Stimulated activated CD4-positive, alpha-beta T cell treated with anti-CD3 and anti-CD28 coated beads, Interleukin-2, amount 100 ng/mL, for 24 hours (primary cell): Measurements from ENCODE around the gene LEF1.
"Not testable (repeated sequence)": the region's sequence is repeated elsewhere in the genome, so short reads cannot be mapped to it uniquely, and the experiment has no call there.

Experiments used
- DNase-seq, 2 donors: peaks; one replicate each; pipeline ENCODE4 v3.0.0-alpha.2; 2020

The LEF1 gene

GRCh38 chr4:108054025-108054638, 114.6 kb downstream of the LEF1 start:
- no peak for DNase-seq

DNA sequence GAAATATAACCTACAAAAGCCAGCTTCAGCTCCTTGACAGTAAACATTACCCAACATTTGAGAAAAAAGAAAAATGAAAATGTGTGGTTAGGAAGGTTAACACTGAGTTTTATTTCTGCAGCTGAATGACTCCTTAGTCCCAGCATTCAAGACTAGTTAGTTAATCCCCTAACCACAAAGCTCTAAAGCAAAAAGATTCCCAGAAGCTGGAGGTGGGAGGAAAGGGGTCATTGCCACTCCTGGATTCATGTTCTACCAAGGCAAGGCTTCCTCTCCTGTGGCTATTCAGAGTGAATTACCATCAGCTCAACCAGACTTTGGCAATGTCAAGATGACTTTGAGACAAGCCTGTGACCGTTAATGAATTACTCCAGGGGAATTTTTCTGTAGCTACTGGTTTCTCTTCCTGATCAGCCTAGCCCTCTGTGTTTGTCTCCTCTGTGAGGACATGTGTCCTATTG, 115.5 kb downstream of the LEF1 start:
- DNase-seq, result no peak

DNA sequence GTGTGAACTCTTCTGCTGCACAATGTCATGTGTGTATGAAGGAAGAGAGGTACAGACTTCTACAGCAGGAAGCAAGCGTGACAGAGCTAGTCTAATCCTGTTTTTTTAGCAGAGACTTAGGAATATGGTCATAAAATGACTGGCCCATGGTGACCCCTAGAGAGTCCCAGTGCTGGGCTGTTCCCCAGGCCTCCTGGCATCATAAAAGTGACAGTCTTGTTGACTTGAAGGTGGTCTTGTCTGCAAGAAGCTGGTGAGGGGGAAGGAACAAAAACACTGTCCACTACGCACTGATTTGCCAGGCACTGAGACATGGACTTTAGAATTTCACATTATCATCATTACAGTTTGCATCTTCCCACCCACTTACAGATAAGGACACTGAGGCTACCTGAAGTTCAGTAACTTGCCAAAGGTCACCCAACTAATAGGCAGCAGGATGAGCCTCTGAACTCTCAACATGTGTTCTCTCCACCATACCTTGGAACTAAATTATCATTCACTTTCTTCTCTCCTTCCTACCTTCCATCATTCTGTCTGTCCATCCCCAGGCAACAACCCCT, 116.1 kb downstream of the LEF1 start:
- DNase-seq, result no peak

DNA sequence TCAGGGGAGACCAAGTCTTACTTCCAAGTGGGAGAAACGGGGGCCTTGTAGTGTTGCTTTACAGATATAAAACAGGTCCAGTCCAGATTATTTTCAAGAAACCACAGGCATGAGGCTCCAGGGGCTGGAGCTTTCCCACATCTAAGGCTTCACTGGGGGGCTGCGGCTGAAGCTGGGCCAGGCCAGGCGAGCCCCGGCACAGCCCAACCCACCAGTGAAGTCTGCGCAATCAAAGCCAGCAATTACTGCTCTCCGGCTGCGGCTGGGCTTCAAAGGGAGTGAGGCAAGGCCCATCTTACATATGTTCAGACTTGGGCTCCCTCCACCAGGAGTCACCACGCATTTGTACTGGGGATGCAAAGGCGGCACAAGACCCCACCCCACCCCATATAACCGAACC, 117.4 kb downstream of the LEF1 start:
- no peak for DNase-seq

- not testable (repeated sequence) for DNase-seq
Observed at GRCh38 chr4:108050166-108051111, 118.3 kb downstream of the LEF1 start.

- no peak for DNase-seq
Observed at GRCh38 chr4:108049406-108049805, 119.3 kb downstream of the LEF1 start.

DNA sequence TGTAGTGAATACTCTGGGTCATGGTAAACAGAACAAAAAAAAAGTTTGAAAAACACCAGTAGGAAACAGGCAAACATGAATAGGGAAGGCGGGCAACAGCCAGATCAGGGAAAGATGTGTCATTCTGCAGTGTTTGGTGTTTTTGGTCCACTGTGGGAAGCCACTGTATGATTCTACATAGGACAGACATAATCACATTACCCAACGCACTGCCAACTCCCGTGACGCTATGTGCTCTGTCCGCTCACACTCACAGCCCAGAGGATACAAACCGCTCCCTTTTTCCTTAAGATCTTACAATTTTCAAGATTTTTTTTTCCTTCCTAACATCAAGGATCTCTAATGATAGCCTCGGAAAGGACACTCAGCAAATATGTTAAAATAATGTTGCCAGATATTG, 119.7 kb downstream of the LEF1 start:
- DNase-seq, result no peak

DNA sequence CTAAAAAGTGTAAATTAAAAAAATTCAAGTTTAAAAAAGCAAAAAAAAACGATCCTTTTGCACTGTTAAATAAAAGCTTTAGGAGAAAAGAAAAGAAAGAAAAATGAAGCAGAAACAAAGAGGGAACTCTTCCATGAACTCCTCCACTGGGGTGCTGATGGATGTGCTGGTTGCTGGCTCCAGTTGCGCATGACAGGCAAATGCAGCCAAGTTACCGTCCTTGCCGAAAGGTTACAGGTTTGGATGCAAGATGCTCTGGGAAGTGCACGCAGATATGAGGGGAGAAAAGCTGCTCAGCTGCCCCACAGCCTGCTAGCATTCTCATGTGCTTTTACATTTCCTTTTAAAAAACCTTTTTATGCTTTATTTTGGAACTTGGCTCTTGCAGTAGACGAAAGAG, 120.6 kb downstream of the LEF1 start:
- no peak for DNase-seq

DNA sequence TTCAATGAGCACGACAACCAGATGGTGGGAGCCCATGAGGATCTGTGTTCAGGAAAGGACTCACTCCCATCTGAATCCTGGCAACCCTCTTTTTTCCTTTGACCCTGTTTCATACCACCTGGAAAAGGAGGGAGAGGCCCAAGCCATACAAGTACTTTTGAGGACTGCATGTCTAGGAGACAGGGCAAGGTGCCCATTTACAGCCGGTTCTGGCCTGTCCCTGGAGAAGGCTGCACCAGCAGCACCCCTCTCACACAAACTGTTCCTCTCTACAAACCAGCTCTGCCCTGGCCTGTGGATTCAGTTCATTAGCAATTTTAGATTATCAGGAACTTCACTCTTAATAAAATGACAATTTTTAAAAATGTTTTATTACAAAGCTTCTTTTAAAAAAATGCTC, 121.5 kb downstream of the LEF1 start:
- no peak for DNase-seq

DNA sequence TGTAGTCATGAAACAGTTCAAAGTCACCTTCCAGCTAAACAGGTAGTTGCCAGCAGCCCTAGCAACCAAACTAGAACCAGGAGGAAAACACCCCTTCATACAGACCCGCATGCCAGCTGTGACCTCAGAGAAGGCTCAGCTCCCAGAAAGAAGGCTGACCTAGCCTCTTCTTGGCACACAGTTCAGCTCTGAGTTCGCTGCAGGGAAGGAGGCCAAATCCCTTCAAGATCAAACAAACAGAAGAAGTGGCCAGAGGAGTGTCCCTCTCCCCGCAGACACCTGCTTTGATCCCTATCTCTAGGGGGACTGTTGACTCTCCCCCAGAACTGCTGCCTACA, 123.1 kb downstream of the LEF1 start:
- no peak for DNase-seq

DNA sequence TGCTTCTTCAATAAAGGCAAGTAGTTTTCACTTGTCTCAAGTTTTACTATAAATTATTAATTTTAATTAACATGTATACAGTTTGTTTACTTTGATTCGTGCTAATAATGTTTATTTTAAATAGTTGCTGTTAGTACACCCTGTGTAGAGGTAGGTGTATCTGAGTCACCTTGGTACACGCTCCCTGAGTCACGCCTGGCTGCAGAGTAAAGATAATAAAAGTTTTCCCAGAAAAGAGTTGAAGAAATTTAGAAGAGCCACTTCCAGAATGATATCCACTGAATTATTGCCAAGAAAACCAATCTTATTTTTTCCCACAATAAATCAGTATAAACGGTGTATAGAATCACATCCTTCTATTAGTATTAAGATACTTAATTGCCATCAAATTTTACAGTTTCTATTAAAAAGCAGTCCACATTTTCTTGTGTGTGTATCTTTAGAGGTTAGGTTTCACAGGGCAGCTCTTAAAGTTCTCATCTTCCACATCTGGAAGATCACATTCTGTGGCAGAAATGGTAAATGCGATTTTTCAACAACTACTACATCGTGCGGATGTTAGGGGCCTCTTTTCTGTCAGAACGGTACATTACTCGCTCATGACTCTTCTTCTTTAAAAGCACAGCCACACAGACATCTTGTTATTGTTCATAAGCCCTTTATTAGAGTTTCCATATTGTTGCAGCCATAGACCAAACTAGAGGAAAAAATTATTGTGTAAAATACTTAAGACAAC, 123.6 kb downstream of the LEF1 start:
- DNase-seq, result no peak

DNA sequence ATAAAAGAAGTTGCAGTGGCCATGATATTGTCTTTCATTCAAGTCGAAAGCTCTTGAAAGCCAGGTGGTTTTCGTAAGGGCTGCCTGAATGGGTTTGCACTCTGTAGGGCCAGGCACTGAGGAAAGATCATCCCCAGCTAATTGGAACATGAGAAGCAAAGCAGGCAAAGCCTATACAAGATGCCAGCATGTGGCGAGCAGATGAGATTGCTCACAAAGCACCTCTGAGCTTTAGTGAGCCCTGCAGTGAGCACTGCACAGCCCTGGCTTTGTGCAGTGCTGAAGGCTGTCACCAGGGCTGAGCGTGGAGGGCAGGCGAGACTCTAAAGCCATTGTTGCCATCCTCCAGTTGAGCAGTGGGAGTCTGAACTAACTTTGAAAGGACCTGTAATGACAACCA, 125.2 kb downstream of the LEF1 start:
- DNase-seq, result no peak

GRCh38 chr4:108042927-108043326, 125.8 kb downstream of the LEF1 start:
- no peak for DNase-seq

DNA sequence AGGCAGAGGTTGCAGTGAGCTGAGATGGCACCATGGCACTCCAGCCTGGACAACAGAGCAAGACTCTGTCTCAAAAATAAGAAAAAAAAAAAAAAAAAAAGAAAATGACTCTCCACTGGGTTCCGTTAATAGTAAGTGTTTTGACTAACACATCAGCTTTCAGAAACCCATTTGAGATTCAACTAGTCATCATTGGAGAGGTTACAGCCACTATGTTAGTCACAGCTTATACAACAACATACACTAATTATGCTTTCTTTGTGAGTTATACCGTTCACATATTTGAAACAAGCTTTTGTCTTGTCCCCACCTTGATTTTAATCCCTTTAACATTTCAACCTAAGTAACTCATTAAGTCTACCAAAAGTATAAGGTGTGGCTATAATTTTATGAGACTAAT, 130.8 kb downstream of the LEF1 start:
- DNase-seq, result no peak

DNA sequence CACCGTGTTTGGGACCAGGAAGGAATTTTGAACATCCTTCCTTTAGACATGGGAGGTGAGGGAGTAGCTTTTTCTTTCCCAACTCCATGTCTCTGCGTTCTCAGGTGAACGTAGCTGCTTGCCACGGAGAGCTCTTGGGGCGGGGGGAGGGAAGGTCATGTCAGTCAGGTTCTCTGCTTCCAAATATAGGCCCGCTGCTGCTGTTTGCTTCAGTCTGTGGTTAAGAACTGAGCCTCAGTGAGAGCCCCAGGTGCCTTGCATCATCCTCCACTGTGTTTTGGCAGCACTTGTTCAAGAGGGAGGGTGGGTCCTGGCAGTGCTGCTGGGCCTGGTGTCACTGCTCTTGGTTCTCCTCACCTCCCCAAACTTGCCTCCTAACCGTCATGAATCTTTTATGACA, 132.5 kb downstream of the LEF1 start:
- DNase-seq, result peak; percentile 61 to 64

- no peak for DNase-seq
Observed at GRCh38 chr4:108035691-108036090, 133.0 kb downstream of the LEF1 start.

DNA sequence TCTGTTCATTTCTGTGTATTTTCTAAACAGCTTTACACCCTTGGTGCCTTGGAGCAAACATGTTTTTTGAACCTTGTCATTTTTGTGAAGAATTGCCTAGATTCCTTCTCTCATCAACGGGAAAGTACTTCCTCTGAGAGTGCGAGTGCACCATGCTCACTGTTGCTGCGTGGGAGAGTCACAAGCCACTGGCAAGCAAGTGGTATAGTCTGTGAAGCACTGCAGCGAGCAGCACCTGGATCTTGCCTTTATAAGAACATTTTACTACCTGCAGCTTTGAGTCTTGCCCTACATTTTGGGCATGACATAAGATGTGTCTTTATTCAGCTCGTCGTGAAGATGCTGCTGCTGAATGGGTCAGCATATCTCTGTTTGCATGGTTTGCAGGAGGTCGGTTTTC, 134.2 kb downstream of the LEF1 start:
- DNase-seq, result no peak

DNA sequence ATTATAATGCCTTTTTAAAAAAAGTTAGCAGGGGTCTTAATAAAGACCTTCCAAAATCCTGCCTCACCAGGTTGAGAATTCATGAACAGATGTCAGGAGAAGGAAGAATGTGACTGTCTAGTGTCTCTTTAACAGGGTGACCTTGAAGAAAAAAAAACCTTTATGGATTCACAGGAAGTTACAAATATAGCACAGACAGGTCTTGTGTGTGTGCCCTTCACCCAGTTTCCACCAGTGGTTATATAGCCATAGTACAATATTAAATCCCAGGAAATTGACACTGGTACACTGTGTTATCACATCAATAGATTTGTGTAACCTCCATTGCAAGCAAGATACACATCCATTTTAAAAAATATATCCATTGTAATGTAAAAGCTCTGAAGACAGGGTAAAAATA, 135.4 kb downstream of the LEF1 start:
- no peak for DNase-seq

DNA sequence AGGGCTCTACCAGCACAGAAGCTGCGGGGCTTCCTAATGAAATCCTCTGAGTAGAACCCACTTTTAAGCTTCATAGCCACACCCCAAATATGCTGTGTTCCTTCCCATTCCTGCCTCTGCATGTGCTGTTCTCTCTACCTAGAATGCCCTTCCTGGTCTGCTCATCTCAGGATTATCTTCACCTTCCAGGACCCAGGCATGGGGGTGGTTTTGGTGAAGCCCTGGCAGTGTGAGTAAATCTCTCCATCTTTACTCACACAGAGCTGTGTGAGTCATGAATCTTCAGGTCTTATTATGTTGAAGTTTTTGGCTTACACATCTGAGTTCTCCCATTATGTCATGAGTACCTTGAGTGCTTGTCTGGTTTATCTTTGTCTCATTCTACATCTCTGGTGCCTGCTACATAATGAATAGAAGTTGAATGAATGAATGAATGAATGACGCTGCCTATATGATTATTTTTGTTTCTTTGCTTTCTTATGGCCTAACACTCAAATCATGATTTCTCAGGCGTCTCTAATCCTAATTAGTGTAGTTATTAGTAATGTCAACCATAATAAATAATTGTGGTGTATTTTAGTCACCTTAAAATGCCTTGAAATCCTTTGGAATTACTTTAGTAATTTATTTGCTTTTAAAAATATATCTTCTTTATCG, 137.2 kb downstream of the LEF1 start:
- DNase-seq, result peak; percentile 54 to 64

DNA sequence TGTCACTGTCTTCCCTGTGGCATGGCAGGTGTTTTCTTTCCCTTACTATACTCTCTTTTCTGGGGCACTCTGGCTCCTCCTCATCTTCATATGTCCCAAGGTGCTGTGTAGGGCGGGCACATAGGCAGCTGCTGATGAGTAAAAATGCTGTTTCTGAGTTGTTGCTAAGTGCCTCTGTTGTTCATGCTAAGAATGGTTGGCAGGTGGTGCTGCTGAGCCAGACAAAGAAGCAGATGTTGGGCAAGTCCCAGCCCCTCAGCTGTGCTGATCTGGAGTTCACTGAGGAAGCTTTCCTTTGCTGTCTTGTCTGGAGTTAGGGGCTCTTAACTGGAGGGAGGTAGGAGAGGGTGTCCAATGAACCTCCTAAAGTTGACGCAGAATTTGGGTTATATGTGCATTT, 138.4 kb downstream of the LEF1 start:
- peak; percentile 66 to 74 for DNase-seq

DNA sequence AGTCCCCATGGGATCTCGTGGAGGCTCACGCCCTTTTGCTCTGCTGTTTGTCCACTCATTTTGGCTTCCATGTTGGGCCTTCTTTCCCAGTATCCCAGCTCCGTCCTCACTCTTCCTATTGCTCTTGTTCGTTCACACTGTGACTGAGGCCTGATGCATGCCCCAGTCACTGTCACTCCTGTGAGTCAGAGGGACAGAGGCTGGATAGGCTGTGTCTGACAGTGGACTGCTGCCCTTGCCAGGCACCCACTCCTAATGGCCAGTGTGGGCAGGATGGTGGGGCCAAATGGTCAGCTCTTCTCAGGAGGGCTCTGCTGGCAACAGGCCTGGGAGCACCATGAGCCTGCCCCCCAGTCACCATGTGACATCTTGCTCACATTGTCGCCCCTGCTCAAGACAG, 139.0 kb downstream of the LEF1 start:
- DNase-seq, result no peak

- peak; percentile 51 to 61 for DNase-seq
Observed at GRCh38 chr4:108029016-108029720, 139.6 kb downstream of the LEF1 start.

- no peak for DNase-seq
Observed at GRCh38 chr4:108024878-108025165, 143.9 kb downstream of the LEF1 start.
